ENCODE results near the gene CACNB3.

The CACNB3 gene

DNA sequence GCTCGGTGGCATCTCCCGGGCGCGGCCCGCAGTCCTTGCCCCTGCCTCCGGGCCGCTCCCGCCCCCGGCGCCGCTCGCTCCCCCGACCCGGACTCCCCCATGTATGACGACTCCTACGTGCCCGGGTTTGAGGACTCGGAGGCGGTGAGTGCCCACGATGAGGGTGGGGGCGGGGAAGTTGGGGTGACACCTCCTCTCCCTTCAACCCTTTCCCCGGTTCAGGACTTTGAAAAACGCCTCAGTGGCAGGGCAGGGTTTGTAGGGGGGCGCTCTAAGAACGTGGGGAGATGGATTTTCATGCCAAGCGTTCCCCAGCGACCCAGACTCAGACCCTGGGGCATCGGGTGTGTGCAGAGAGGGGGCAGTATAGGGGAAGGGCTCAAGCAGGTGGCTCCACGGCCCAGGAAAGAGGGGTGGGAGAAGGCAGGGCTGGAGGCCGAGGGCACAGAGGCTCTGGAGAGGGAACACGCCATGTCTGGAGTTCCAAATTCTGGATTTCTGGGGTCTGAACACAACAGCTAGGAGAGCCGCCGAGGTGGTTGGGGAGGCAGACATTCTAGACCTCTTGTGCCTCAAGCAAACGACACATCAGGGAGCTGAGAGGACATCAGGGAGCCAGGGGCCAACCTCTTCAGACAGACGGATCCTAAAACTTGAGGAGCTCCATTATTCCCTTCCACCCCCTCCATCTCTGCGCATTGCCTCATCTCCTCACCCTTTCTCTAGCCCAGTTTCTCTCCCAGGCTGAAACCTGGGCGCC is 715 bp downstream of the CACNB3 start:
- no peak overlapping the region for H3K27ac ChIP-seq (ENCODE audit: insufficient read depth, low read depth, low read length, poor library complexity, severe bottlenecking)
- no peaks in the 10 kb centered on the region for H3K9me3 ChIP-seq (ENCODE audit: control insufficient read depth, low read length)
- 11% methylated on average over 37 of the region's 37 CpGs for WGBS, 2 experiments
- no peaks in the 10 kb centered on the region for H3K36me3 ChIP-seq (ENCODE audit: control insufficient read depth, insufficient read depth, low read length)
- peaks cover 26% of the 10 kb centered on the region for H3K27me3 ChIP-seq (ENCODE audit: control insufficient read depth, insufficient read depth, low read length, poor library complexity, severe bottlenecking)
- H3K4me3 ChIP-seq (ENCODE audit: insufficient read depth, low read depth, low read length), result peak overlapping the region; percentile 76
- peaks cover 29% of the 10 kb centered on the region for H3K4me1 ChIP-seq (ENCODE audit: control insufficient read depth, insufficient read depth, low read length)

DNA sequence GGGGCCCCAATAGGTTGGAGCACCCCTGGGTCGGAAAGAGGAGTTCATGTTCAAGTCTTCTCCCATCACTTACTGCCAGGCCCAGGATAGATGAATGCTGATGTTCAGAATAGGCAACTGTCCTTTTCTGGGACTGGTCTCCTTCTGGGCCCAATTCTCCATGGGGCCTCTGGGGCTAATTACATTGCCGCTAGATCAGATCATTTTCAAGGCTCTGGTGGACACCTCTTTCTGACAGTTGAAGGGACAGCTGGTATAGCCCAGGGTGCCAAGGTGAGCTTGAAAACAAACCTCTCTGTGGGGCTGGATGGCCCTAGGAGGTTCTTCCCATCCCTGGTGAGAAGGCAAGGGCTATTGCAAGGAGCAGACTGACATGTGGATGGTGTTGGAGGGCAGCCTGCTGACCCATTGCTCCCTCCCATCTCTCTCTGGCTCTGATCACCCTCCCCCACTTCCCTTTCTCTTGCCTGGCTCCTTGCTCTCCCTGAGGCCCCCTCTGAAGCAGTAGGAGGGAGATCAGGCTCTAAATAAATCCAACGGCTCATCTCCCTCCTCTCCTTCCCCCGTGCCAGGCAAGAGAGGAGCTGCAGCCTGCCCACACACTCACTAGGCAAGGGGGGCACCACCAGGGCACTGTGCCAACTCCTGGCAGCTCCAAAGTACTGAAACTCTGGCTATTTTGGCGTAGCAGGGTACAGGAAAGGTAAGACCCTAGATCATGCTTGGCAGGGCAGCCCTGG is 1.9 kb downstream of the CACNB3 start:
- Histone ChIP-seq H3K9me3 (ENCODE audit: control insufficient read depth, low read length) (no peaks in the 10 kb centered on the region), H3K4me3 (ENCODE audit: insufficient read depth, low read depth, low read length) (peak overlapping the region; percentile 76)
- 74 to 77% methylated on average over 5 of the region's 5 CpGs for WGBS, 2 experiments

DNA sequence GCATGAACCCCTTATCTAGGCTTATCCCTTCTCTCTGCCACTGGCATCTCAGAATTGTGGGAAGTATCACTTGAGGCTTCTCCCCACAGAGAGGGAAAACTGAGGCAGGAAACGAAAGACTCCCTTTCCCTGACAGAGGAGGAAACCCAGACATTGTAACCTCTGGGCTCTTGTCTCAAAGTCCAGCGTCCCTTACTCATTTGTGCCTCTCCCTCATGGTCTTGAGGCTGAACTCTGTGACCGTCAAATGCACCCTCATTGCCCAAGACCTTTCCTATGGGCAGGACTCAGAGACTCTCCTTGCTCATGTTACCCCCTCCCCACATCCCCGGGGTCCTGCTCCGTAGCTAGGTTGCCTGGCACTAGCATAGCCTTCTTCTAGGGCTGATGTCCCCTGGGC is 3.8 kb downstream of the CACNB3 start:
- Histone ChIP-seq H3K27ac (ENCODE audit: insufficient read depth, low read depth, low read length, poor library complexity, severe bottlenecking) (no peak overlapping the region), H3K4me1 (ENCODE audit: control insufficient read depth, insufficient read depth, low read length) (peaks cover 16% of the 10 kb centered on the region), H3K36me3 (ENCODE audit: control insufficient read depth, insufficient read depth, low read length) (peaks cover 16% of the 10 kb centered on the region), H3K27me3 (ENCODE audit: control insufficient read depth, insufficient read depth, low read length, poor library complexity, severe bottlenecking) (peaks cover 10% of the 10 kb centered on the region), H3K9me3 (ENCODE audit: control insufficient read depth, low read length) (no peaks in the 10 kb centered on the region), H3K4me3 (ENCODE audit: insufficient read depth, low read depth, low read length) (no peak overlapping the region)
- 86 to 87% methylated on average over 5 of the region's 5 CpGs for WGBS, 2 experiments

More for the DNA sequence above, 1.9 kb downstream of the CACNB3 start:
- Histone ChIP-seq H3K36me3 (ENCODE audit: control insufficient read depth, insufficient read depth, low read length) (peaks cover 3% of the 10 kb centered on the region), H3K4me1 (ENCODE audit: control insufficient read depth, insufficient read depth, low read length) (peaks cover 25% of the 10 kb centered on the region), H3K27me3 (ENCODE audit: control insufficient read depth, insufficient read depth, low read length, poor library complexity, severe bottlenecking) (peaks cover 23% of the 10 kb centered on the region), H3K27ac (ENCODE audit: insufficient read depth, low read depth, low read length, poor library complexity, severe bottlenecking) (no peak overlapping the region)

DNA sequence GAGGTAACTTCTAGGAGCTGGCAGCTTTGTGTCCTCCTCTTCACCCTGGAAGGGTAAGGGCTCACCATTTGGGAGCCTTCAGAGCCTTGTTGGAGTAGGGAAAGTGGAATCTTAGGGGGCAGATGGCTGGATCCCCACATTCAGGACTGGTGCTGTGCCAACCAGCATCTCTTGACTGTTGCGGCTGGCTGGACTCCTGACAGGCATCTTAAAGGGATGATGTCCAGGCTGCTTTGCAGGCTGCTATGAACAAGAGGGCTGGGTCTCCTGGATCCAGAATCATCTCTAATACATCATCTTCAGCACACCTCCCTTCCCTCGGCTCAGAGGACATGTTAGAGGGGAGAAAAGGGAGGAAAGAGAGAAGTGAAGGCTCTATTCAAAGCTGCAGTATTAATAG is 4.4 kb downstream of the CACNB3 start:
- Histone ChIP-seq H3K9me3 (ENCODE audit: control insufficient read depth, low read length) (no peaks in the 10 kb centered on the region), H3K4me3 (ENCODE audit: insufficient read depth, low read depth, low read length) (no peak overlapping the region), H3K36me3 (ENCODE audit: control insufficient read depth, insufficient read depth, low read length) (peaks cover 21% of the 10 kb centered on the region), H3K4me1 (ENCODE audit: control insufficient read depth, insufficient read depth, low read length) (peaks cover 16% of the 10 kb centered on the region), H3K27me3 (ENCODE audit: control insufficient read depth, insufficient read depth, low read length, poor library complexity, severe bottlenecking) (peaks cover 4% of the 10 kb centered on the region), H3K27ac (ENCODE audit: insufficient read depth, low read depth, low read length, poor library complexity, severe bottlenecking) (no peak overlapping the region)
- 98 to 100% methylated on average over 1 to 2 of the region's 2 CpGs for WGBS, 2 experiments

DNA sequence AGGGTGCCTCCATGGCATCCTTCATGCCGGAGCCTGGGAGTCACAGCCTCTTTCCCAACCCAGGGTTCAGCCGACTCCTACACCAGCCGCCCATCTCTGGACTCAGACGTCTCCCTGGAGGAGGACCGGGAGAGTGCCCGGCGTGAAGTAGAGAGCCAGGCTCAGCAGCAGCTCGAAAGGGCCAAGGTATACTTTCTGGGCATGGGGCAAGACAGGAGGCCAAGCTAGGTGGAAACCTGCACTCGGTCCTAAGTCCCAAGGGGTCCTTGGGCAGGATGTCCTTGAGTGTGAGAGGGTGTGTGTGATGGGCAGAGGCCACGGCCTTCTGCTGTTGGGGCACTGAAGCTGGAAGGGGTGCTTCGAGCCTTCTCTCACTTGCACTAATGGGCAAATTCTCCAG is 5.0 kb downstream of the CACNB3 start:
- H3K36me3 ChIP-seq (ENCODE audit: control insufficient read depth, insufficient read depth, low read length), result peaks cover 27% of the 10 kb centered on the region
- H3K4me1 ChIP-seq (ENCODE audit: control insufficient read depth, insufficient read depth, low read length), result peaks cover 16% of the 10 kb centered on the region
- no peaks in the 10 kb centered on the region for H3K9me3 ChIP-seq (ENCODE audit: control insufficient read depth, low read length)
- no peak overlapping the region for H3K27ac ChIP-seq (ENCODE audit: insufficient read depth, low read depth, low read length, poor library complexity, severe bottlenecking)
- WGBS, 2 experiments, result 92 to 95% methylated on average over 11 of the region's 11 CpGs
- no peaks in the 10 kb centered on the region for H3K27me3 ChIP-seq (ENCODE audit: control insufficient read depth, insufficient read depth, low read length, poor library complexity, severe bottlenecking)
- no peak overlapping the region for H3K4me3 ChIP-seq (ENCODE audit: insufficient read depth, low read depth, low read length)

DNA sequence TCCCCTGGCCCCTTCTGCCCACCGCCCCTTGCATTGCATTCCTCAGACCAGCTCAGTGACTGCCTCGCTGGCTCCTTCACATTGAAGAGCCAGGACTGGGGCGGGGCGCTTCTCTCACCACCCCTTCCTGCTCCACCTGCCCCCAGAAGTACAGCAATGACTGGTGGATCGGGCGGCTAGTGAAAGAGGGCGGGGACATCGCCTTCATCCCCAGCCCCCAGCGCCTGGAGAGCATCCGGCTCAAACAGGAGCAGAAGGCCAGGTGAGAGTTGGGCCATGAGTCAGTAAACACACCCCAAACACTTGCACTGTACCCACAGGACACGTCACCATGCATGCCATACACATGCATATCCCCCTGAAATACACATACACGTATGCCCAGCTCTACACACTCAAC is 5.8 kb downstream of the CACNB3 start:
- H3K4me3 ChIP-seq (ENCODE audit: insufficient read depth, low read depth, low read length), result no peak overlapping the region
- peaks cover 16% of the 10 kb centered on the region for H3K4me1 ChIP-seq (ENCODE audit: control insufficient read depth, insufficient read depth, low read length)
- peaks cover 28% of the 10 kb centered on the region for H3K36me3 ChIP-seq (ENCODE audit: control insufficient read depth, insufficient read depth, low read length)
- H3K27ac ChIP-seq (ENCODE audit: insufficient read depth, low read depth, low read length, poor library complexity, severe bottlenecking), result no peak overlapping the region
- 85 to 86% methylated on average over 12 of the region's 12 CpGs for WGBS, 2 experiments
- no peaks in the 10 kb centered on the region for H3K27me3 ChIP-seq (ENCODE audit: control insufficient read depth, insufficient read depth, low read length, poor library complexity, severe bottlenecking)
- H3K9me3 ChIP-seq (ENCODE audit: control insufficient read depth, low read length), result no peaks in the 10 kb centered on the region

DNA sequence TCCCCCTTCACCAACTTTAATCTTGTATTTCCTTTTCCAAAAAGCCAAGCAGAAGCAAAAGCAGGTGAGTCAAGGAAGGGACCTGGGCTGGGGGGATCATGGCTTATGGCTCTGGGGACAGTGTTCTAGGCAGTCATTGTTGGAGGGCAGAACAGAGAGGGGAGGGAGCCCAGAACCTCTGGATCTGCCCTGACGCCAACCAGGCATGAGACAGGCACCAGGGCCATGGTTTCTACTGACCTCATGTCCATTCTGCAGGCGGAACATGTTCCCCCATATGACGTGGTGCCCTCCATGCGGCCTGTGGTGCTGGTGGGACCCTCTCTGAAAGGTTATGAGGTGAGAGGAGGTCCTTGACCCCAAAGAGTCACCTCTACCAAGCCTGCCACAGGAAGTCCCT is 6.6 kb downstream of the CACNB3 start:
- no peaks in the 10 kb centered on the region for H3K27me3 ChIP-seq (ENCODE audit: control insufficient read depth, insufficient read depth, low read length, poor library complexity, severe bottlenecking)
- WGBS, 2 experiments, result 93 to 97% methylated on average over 4 of the region's 4 CpGs
- no peak overlapping the region for H3K27ac ChIP-seq (ENCODE audit: insufficient read depth, low read depth, low read length, poor library complexity, severe bottlenecking)
- no peaks in the 10 kb centered on the region for H3K9me3 ChIP-seq (ENCODE audit: control insufficient read depth, low read length)
- peaks cover 8% of the 10 kb centered on the region for H3K4me1 ChIP-seq (ENCODE audit: control insufficient read depth, insufficient read depth, low read length)
- H3K36me3 ChIP-seq (ENCODE audit: control insufficient read depth, insufficient read depth, low read length), result peaks cover 31% of the 10 kb centered on the region
- no peak overlapping the region for H3K4me3 ChIP-seq (ENCODE audit: insufficient read depth, low read depth, low read length)

GRCh38 chr12:48826209-48826855 is 8.0 kb downstream of the CACNB3 start:
- peaks cover 44% of the 10 kb centered on the region for H3K36me3 ChIP-seq (ENCODE audit: control insufficient read depth, insufficient read depth, low read length)
- H3K9me3 ChIP-seq (ENCODE audit: control insufficient read depth, low read length), result no peaks in the 10 kb centered on the region
- WGBS, 2 experiments, result 90 to 93% methylated on average over 15 of the region's 15 CpGs
- H3K27ac ChIP-seq (ENCODE audit: insufficient read depth, low read depth, low read length, poor library complexity, severe bottlenecking), result no peak overlapping the region
- H3K27me3 ChIP-seq (ENCODE audit: control insufficient read depth, insufficient read depth, low read length, poor library complexity, severe bottlenecking), result no peaks in the 10 kb centered on the region
- H3K4me3 ChIP-seq (ENCODE audit: insufficient read depth, low read depth, low read length), result no peak overlapping the region
- H3K4me1 ChIP-seq (ENCODE audit: control insufficient read depth, insufficient read depth, low read length), result no peaks in the 10 kb centered on the region

DNA sequence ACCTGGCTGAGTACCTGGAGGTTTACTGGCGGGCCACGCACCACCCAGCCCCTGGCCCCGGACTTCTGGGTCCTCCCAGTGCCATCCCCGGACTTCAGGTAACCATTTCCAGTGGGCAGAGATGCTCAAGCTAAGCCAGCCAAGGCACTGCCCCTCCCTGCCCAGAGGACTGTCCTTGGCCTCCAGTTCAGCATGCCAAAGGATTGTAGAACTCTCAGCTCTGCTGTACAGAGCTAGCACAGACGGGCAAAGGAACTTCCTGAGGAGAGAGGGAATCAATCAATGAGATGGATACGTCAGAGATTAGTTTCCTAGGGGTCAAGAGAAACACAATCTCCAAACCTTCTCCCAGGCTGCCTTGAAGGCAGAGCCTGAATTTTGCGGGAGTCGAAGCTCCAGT is 8.7 kb downstream of the CACNB3 start:
- WGBS, 2 experiments, result 93 to 97% methylated on average over 8 of the region's 8 CpGs
- H3K27ac ChIP-seq (ENCODE audit: insufficient read depth, low read depth, low read length, poor library complexity, severe bottlenecking), result no peak overlapping the region
- no peaks in the 10 kb centered on the region for H3K9me3 ChIP-seq (ENCODE audit: control insufficient read depth, low read length)
- no peak overlapping the region for H3K4me3 ChIP-seq (ENCODE audit: insufficient read depth, low read depth, low read length)
- peaks cover 50% of the 10 kb centered on the region for H3K36me3 ChIP-seq (ENCODE audit: control insufficient read depth, insufficient read depth, low read length)
- no peaks in the 10 kb centered on the region for H3K4me1 ChIP-seq (ENCODE audit: control insufficient read depth, insufficient read depth, low read length)
- H3K27me3 ChIP-seq (ENCODE audit: control insufficient read depth, insufficient read depth, low read length, poor library complexity, severe bottlenecking), result no peaks in the 10 kb centered on the region

DNA sequence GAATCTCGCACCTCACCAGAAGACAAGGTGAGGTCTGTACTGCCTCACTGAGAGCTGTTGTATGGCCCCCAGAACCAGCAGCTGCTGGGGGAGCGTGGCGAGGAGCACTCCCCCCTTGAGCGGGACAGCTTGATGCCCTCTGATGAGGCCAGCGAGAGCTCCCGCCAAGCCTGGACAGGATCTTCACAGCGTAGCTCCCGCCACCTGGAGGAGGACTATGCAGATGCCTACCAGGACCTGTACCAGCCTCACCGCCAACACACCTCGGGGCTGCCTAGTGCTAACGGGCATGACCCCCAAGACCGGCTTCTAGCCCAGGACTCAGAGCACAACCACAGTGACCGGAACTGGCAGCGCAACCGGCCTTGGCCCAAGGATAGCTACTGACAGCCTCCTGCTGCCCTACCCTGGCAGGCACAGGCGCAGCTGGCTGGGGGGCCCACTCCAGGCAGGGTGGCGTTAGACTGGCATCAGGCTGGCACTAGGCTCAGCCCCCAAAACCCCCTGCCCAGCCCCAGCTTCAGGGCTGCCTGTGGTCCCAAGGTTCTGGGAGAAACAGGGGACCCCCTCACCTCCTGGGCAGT is 9.3 kb downstream of the CACNB3 start:
- no peaks in the 10 kb centered on the region for H3K27me3 ChIP-seq (ENCODE audit: control insufficient read depth, insufficient read depth, low read length, poor library complexity, severe bottlenecking)
- H3K36me3 ChIP-seq (ENCODE audit: control insufficient read depth, insufficient read depth, low read length), result peaks cover 56% of the 10 kb centered on the region
- H3K4me3 ChIP-seq (ENCODE audit: insufficient read depth, low read depth, low read length), result no peak overlapping the region
- H3K4me1 ChIP-seq (ENCODE audit: control insufficient read depth, insufficient read depth, low read length), result no peaks in the 10 kb centered on the region
- no peaks in the 10 kb centered on the region for H3K9me3 ChIP-seq (ENCODE audit: control insufficient read depth, low read length)
- WGBS, 2 experiments, result 94 to 95% methylated on average over 17 of the region's 17 CpGs
- H3K27ac ChIP-seq (ENCODE audit: insufficient read depth, low read depth, low read length, poor library complexity, severe bottlenecking), result no peak overlapping the region

Data from ectodermal cell (in vitro differentiated cells).